GM23338 (cell line): Measurements from ENCODE around the gene RPL31.

ENCODE experiments used
- EZH2 ChIP-seq: fragments of 200-600 bp; sonication (generic); IDR thresholded peaks from one replicate; pipeline ENCODE4 v1.8.0; 2017; ENCODE audit warnings: antibody characterized with exemption, mild to moderate bottlenecking, low read depth; ENCODE audit not compliant: unreplicated experiment
- EZH2phosphoT487 ChIP-seq: fragments of 200-600 bp; sonication (generic); IDR thresholded peaks from one replicate; pipeline ENCODE4 v1.8.1; 2018; ENCODE audit warnings: antibody characterized with exemption; ENCODE audit not compliant: unreplicated experiment
- ZNF114 ChIP-seq: fragments of 250-450 bp; sonication (Bioruptor Pico); IDR thresholded peaks from 2 replicates; pipeline ENCODE4 v1.5.0; 2020; ENCODE audit warnings: mild to moderate bottlenecking, moderate library complexity
- TF ChIP-seq, protein P1 (sequence below), 2 experiments: fragments of 200-600 bp in 1 of 2; sonication (generic) in 1 of 2; conservative IDR thresholded peaks; 2 replicates each; pipeline versions ENCODE4 v1.5.1 to v1.6.1; 2016 to 2017; ENCODE audit warnings: antibody characterized with exemption in 2 of 2, low read depth in 2 of 2, mild to moderate bottlenecking in 2 of 2, moderate library complexity in 1 of 2
- TF ChIP-seq, protein P2 (sequence below): IDR thresholded peaks from one replicate; pipeline ENCODE4 v1.6.1; 2018; ENCODE audit warnings: antibody characterized with exemption; ENCODE audit not compliant: unreplicated experiment

DNA sequence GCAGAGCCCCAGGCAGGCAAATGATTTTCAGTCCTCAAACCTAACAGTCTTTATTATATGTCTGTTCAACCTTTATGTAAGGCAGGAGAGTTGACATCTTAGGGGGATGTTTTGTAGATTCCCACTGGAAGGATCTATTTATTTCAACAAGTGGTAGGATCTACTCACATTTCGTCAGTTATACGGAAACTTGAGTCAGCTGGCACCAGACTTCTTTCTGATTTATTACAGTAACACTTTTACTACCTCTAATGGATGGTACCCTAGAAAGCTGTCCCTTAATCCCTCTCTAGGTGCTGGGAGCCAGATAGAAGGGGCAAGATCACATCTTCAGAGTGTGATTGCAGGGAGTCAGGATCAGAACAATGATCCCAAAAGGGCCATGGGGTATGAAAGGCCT, 2.1 kb upstream of the RPL31 start:
- TF ChIP-seq, protein P1, sequence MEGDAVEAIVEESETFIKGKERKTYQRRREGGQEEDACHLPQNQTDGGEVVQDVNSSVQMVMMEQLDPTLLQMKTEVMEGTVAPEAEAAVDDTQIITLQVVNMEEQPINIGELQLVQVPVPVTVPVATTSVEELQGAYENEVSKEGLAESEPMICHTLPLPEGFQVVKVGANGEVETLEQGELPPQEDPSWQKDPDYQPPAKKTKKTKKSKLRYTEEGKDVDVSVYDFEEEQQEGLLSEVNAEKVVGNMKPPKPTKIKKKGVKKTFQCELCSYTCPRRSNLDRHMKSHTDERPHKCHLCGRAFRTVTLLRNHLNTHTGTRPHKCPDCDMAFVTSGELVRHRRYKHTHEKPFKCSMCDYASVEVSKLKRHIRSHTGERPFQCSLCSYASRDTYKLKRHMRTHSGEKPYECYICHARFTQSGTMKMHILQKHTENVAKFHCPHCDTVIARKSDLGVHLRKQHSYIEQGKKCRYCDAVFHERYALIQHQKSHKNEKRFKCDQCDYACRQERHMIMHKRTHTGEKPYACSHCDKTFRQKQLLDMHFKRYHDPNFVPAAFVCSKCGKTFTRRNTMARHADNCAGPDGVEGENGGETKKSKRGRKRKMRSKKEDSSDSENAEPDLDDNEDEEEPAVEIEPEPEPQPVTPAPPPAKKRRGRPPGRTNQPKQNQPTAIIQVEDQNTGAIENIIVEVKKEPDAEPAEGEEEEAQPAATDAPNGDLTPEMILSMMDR (conservative IDR thresholded peaks at IDR 0.05; ENCODE audit: low read depth in 2 of 2) = no peak
- TF ChIP-seq EZH2 = no peak
- TF ChIP-seq ZNF114 (CRISPR knock-in tag) = no peak
- TF ChIP-seq, protein P2, sequence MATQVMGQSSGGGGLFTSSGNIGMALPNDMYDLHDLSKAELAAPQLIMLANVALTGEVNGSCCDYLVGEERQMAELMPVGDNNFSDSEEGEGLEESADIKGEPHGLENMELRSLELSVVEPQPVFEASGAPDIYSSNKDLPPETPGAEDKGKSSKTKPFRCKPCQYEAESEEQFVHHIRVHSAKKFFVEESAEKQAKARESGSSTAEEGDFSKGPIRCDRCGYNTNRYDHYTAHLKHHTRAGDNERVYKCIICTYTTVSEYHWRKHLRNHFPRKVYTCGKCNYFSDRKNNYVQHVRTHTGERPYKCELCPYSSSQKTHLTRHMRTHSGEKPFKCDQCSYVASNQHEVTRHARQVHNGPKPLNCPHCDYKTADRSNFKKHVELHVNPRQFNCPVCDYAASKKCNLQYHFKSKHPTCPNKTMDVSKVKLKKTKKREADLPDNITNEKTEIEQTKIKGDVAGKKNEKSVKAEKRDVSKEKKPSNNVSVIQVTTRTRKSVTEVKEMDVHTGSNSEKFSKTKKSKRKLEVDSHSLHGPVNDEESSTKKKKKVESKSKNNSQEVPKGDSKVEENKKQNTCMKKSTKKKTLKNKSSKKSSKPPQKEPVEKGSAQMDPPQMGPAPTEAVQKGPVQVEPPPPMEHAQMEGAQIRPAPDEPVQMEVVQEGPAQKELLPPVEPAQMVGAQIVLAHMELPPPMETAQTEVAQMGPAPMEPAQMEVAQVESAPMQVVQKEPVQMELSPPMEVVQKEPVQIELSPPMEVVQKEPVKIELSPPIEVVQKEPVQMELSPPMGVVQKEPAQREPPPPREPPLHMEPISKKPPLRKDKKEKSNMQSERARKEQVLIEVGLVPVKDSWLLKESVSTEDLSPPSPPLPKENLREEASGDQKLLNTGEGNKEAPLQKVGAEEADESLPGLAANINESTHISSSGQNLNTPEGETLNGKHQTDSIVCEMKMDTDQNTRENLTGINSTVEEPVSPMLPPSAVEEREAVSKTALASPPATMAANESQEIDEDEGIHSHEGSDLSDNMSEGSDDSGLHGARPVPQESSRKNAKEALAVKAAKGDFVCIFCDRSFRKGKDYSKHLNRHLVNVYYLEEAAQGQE = no peak
- TF ChIP-seq EZH2phosphoT487 = no peak
